IgD-negative memory B cell (primary cell): Measurements from ENCODE around the gene CFAP100. TPM values are rescaled to one million over a fixed set of nuclear protein-coding genes. Genes with fewer than 3 reads are reported as not detected.

Source experiments
- H3K27ac Mint-ChIP-seq, 3 donors: one replicate each; pipeline ENCODE4 v1.8.0; 2020 to 2022; ENCODE audit warnings: mild to moderate bottlenecking in 3 of 3, mixed read lengths in 3 of 3, moderate library complexity in 1 of 3
- H3K27me3 Mint-ChIP-seq: one replicate; pipeline ENCODE4 v1.8.0; 2021; ENCODE audit warnings: mixed read lengths
- H3K36me3 Mint-ChIP-seq: one replicate; pipeline ENCODE4 v1.8.0; 2020; ENCODE audit warnings: mild to moderate bottlenecking, mixed read lengths
- H3K4me1 Mint-ChIP-seq, 3 donors: one replicate each; pipeline ENCODE4 v1.8.0; 2020 to 2022; ENCODE audit warnings: mixed read lengths in 3 of 3, mild to moderate bottlenecking in 1 of 3
- H3K4me3 Mint-ChIP-seq, 4 donors: one replicate each; pipeline ENCODE4 v1.8.0; 2020 to 2022; ENCODE audit warnings: mild to moderate bottlenecking in 4 of 4, mixed read lengths in 4 of 4, moderate library complexity in 3 of 4
- H3K9me3 Mint-ChIP-seq, 3 donors: one replicate each; pipeline ENCODE4 v1.8.0; 2020 to 2021; ENCODE audit warnings: mixed read lengths in 3 of 3, mild to moderate bottlenecking in 1 of 3
- polyA plus RNA-seq: library from polyadenylated mRNA; unstranded; fragments of 300-500 nt; fragmentation: Illumina TruSeq; gene quantifications from one replicate; pipeline ENCODE4 v1.2.3, GENCODE V29; 2021

Gene CFAP100
- polyA plus RNA-seq, 1 donor from 2014 or later: not detected

DNA sequence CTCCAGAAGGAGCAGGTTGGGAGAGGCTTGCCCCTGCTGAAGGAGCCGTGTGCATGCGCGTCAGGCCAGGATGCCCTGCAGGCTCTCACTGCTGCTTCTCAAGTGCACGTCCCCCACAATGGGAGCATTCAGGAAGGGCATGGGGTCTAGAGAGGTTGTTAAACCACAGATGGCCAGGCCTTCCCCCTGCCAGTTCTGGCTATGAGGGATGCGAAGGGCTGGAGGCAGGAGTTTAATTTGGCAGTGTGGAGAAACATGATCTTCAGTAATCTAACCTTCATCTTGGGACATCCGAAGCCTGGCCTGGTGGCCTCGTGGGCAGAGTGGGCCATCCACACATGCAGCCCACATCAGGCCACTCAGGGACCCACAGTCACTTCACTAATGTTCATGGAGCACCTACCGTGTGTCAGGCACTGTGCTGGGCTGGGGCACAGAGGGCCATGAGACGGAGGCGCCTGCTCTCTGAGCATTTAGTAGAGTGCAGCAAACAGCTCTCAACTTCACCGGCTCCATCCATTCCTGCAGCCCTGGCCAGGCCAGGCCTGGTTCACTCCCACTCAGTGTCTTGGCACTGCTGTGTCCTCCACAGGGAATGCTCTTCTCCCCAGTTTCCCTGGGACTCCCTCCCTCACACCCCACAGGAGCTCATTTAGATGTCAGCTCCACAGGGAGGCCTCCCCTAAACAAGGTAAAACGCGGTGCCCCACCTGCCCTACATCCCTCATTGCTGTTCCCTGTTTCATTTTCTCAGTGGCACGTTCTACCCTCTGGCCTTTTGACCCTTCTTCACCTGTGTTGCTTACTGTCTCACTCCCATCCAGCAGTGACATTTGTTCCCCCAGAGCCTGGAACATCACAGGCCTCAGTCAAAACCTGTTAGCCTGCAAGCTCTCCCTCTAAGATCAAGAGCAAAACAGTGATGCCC is 4.0 kb downstream of the CFAP100 start:
- Mint-ChIP-seq H3K36me3 (no peaks in the 10 kb centered on the region), H3K4me1 (peaks cover 0 to 3% (median 1%) of the 10 kb centered on the region in 3 donors), H3K4me3 (no peak overlapping the region), H3K9me3 (peaks cover 0 to 12% (median 12%) of the 10 kb centered on the region in 3 donors), H3K27me3 (peaks cover 12% of the 10 kb centered on the region), H3K27ac (no peak overlapping the region)

- Mint-ChIP-seq H3K4me1 (peaks cover 0 to 3% (median 1%) of the 10 kb centered on the region in 3 donors), H3K9me3 (peaks cover 0 to 12% (median 12%) of the 10 kb centered on the region in 3 donors), H3K4me3 (no peak overlapping the region), H3K27ac (no peak overlapping the region), H3K36me3 (no peaks in the 10 kb centered on the region), H3K27me3 (peaks cover 12% of the 10 kb centered on the region)
Observed at GRCh38 chr3:126399351-126399735, 4.6 kb downstream of the CFAP100 start.

DNA sequence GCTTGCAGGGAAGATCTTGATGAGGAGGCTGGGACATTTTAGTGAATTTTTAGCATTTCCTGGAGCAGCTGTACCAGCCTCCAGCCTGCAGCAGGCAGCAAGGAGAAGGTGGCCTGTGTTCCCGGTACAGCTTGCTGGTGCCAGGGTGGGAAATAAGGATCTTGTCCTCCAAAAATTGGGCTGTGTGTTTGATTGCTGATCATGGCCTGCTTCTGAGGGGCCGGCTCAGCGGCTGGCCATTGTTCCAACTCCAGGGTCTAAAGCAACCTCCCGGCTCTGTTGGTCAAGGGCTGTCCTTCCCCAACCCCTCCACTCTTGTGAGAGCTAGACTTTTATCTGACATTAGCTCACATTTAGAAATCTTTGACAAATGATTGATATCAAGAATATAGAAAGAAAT is 5.0 kb downstream of the CFAP100 start:
- no peak overlapping the region for H3K4me3 Mint-ChIP-seq
- no peak overlapping the region for H3K27ac Mint-ChIP-seq
- peaks cover 0 to 12% (median 12%) of the 10 kb centered on the region in 3 donors for H3K9me3 Mint-ChIP-seq
- peaks cover 11% of the 10 kb centered on the region for H3K27me3 Mint-ChIP-seq
- peaks cover 0 to 3% (median 1%) of the 10 kb centered on the region in 3 donors for H3K4me1 Mint-ChIP-seq
- H3K36me3 Mint-ChIP-seq: no peaks in the 10 kb centered on the region

DNA sequence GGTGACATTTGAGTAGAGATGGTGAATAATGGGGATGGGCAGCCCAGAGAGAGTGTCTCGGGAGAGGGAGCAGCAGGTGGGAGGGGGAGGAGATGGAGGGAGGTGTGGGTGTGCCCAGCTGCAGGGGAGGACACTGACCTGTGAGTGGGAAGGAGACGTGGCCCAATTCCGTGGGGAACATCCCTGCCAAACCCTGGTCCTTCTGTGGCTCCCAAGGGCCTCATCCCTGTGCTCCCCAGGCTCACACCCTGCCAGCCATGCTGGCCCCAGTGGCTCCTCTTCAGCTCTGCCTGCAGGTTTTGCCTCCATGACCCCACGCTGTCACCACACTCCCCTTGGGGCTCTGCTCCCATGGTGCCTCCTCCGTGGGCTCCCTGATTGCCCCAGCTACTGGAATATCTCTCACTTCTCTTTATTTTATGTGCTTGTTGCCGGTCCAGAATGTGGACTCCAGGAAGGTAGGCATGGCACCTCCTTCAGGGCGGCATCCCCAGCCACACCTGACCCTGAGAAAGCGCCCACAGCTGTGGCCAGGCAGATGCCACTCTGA is 7.0 kb downstream of the CFAP100 start:
- Mint-ChIP-seq H3K9me3 (peaks cover 0 to 12% (median 12%) of the 10 kb centered on the region in 3 donors), H3K27ac (no peak overlapping the region), H3K4me1 (peaks cover 0 to 3% (median 1%) of the 10 kb centered on the region in 3 donors), H3K4me3 (no peak overlapping the region), H3K36me3 (no peaks in the 10 kb centered on the region), H3K27me3 (peaks cover 7% of the 10 kb centered on the region)

DNA sequence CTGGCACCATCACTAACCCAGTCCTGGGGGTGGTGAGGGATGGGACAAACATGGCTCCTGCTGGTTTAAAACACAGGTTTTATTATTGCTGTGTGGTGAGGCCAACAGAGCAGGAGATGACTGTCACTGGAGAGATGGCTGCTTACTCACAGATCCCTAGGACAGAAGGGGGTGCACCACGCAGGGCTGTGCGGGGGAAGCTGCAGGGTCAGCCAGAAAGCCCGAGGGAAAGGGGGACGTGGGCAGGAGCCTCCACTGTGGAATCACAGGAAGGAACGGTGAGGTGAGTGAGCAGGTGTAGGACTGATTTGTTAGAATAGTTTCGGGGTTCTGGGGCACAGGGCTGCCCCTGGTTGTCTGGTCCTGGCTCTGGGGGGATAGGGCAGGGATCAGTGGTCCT is 7.5 kb downstream of the CFAP100 start:
- H3K9me3 Mint-ChIP-seq: peaks cover 0 to 12% (median 12%) of the 10 kb centered on the region in 3 donors
- H3K27ac Mint-ChIP-seq: no peak overlapping the region
- no peak overlapping the region for H3K4me3 Mint-ChIP-seq
- H3K36me3 Mint-ChIP-seq: no peaks in the 10 kb centered on the region
- peaks cover 7% of the 10 kb centered on the region for H3K27me3 Mint-ChIP-seq
- H3K4me1 Mint-ChIP-seq: peaks cover 0 to 3% (median 1%) of the 10 kb centered on the region in 3 donors

DNA sequence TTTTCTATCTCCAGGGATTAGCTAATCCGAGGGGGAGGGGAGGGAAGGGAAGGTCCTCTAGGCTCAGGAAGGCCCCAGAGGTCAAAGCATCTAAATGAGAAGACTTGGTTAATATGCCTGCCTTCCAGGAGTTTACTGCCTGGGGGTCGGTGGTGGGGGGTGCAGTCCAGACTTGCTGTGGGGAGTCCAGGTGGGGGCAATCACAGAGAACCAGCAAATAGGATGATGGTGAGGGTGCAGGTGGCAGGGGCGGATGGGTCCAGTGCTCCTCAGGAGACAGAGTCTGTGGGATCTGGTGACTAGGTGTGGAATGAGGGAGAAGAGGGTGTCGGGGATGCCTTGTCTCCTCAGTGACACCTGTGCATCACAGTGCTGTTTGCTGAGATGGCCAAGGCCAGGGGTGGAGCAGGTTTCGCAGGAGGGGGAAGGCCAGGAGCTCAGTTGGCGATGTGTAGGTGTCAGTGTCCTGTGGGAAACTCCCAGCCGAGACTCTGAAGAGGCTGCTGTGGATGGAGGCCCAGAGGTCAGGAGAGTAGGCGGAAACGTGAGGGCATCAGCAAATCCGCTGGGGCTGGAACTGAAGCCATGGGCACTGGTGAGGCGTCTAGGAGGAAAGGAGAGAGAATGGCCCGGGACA is 8.1 kb downstream of the CFAP100 start:
- Mint-ChIP-seq H3K36me3 (peaks cover 2% of the 10 kb centered on the region), H3K9me3 (peaks cover 0 to 12% (median 9%) of the 10 kb centered on the region in 3 donors), H3K27ac (peak overlapping the region in 1 of 3 donors; percentile 4), H3K4me1 (peaks cover 0 to 3% (median 1%) of the 10 kb centered on the region in 3 donors), H3K4me3 (no peak overlapping the region), H3K27me3 (peaks cover 7% of the 10 kb centered on the region)

DNA sequence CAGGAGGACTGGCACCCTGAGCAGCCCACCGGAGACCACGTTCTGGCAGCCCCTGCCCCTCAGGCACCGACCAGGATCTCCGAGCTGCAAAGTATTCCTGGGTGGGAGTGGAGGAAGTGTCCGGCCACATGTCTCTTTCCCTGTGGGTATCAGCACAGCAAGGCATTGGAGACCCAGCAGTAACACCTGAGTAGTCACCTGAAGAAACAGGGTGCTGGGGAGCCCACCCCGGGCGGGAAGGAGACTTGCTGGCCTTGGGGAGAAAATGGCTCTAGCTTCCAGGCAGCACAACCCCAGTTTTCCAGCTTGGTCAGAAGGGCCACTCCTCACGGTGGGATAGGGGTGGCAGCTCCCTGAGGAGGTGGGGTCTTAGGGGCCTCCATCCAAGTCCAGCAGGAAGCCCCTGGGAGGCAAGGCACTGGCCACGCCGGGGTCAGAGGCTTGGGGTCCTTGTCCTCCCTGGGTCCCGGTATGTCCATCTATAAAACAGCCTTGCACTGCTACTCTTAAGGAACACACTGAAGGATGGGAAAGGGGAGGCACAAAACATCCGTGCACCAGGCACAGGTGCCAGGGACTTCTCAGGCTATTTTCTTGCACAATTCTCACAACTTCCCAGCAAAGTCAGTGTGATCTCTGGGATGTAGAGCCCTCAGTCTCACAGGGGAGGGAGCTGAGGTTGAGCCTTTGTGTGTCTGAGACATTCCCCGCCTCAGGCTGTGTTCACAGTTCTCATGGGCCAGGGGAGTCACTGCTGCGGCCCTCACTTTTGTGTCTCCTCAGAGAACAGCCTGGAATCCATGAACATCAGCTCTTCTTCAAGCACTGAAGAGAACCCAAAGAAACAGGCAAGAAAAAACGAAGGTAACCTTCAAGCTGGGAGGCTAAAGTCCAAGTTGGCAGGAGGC is 11.9 kb downstream of the CFAP100 start:
- peaks cover 22% of the 10 kb centered on the region for H3K27me3 Mint-ChIP-seq
- peaks cover 0 to 1% (median 0%) of the 10 kb centered on the region in 3 donors for H3K4me1 Mint-ChIP-seq
- H3K4me3 Mint-ChIP-seq: no peak overlapping the region
- no peaks in the 10 kb centered on the region for H3K9me3 Mint-ChIP-seq
- peaks cover 2% of the 10 kb centered on the region for H3K36me3 Mint-ChIP-seq
- H3K27ac Mint-ChIP-seq: no peak overlapping the region

DNA sequence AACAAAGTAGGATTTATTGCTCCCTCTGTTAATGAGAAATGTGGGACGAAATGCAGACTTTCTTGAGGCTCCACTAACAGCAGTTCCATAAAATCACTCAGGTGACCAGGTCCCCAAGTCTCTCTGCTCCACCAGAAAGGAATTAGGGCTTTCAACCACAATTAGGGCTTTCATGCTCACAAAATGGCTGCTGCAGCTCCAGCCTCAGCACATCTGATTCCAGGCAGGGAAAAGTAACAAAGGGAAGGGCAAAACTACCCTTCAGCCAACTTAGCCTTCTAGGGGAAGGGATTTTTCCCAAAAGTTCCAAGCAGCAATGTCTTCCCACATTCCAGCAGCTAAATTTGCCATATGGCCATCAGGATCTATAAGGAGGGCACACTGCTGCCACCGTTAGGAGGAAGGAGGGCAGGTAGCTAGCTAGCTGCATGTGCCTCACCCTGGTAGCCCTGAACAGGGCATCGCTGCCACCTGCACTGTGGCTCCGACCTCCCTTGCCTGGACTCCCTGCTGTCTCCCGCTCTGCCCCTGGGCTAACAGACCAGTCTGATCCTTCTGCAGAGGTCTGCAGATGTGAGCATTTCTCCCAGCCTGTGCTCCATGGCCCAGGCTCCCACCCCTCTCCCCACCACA is 12.8 kb downstream of the CFAP100 start:
- no peak overlapping the region for H3K4me3 Mint-ChIP-seq
- peaks cover 2% of the 10 kb centered on the region for H3K36me3 Mint-ChIP-seq
- peaks cover 0 to 1% (median 0%) of the 10 kb centered on the region in 3 donors for H3K4me1 Mint-ChIP-seq
- no peak overlapping the region for H3K27ac Mint-ChIP-seq
- H3K27me3 Mint-ChIP-seq: peaks cover 23% of the 10 kb centered on the region
- no peaks in the 10 kb centered on the region for H3K9me3 Mint-ChIP-seq

GRCh38 chr3:126408099-126408498 is 13.4 kb downstream of the CFAP100 start:
- Mint-ChIP-seq H3K27me3 (peaks cover 21% of the 10 kb centered on the region), H3K36me3 (peaks cover 2% of the 10 kb centered on the region), H3K4me3 (peak overlapping the region in 1 of 4 donors; percentile 48), H3K27ac (no peak overlapping the region), H3K9me3 (no peaks in the 10 kb centered on the region), H3K4me1 (no peaks in the 10 kb centered on the region)

DNA sequence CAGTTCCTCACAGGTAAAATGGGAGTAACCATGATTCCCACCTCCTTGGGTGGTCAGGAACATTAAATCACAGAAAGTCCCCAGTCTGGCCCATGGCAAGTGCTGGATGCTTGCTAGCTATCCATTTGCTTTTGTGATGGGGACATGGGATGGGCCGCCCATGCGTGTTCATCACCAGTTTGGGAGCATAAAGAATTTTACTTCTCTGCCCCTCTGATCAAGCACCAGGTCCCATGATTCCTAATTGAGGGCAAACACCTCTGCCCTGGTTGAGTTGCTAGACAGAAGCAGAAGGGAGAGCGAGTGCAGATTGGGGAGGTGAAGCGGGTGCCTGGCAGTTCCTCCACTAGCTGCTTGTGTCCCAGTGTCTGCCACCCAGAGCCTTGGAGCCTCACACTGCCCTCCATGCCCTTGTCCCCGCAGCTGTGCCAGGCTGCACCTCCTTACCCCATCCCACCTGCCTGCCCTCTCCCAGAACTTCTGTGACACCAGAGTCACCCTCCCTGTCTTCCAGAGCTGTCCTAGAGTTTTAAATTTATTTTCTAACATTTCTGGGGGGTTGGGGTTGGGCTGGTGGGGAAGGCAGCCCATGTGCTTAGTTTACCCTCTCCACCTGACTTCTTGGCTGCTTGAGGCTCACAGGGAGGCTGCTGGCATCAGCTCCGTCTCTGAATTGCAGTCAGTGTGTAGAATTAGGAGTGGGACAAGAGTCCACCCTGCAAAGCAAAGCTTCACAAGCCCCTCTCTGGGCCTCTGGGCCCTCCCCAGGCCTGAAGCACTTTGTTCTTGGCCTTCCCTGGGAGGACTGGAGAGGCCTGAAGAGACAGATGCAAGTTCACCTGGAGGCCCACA is 18.4 kb downstream of the CFAP100 start:
- H3K4me3 Mint-ChIP-seq: no peak overlapping the region
- H3K27me3 Mint-ChIP-seq: peaks cover 27% of the 10 kb centered on the region
- peaks cover 2% of the 10 kb centered on the region for H3K36me3 Mint-ChIP-seq
- no peaks in the 10 kb centered on the region for H3K9me3 Mint-ChIP-seq
- no peak overlapping the region for H3K27ac Mint-ChIP-seq
- H3K4me1 Mint-ChIP-seq: no peaks in the 10 kb centered on the region

DNA sequence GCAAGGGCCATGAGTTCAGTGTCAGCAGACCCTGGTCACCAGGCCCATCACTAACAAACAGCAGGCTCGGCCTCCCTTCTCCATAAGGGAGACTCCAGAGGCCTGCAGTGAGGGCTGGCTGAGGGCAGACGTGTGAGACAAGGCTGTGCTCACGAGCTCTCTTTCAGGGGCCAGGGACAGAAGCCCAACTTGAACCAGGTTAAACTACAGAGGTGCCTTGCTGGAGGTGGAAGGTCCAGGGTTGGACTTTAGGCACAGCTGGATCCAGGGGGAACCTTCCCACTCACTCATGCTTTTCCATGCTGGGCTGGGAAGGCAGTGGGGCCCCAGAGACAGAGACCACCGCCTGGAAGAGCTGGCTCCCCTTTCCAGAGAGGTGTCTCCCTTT is 19.0 kb downstream of the CFAP100 start:
- Mint-ChIP-seq H3K27me3 (peaks cover 23% of the 10 kb centered on the region), H3K4me3 (no peak overlapping the region), H3K9me3 (no peaks in the 10 kb centered on the region), H3K4me1 (no peaks in the 10 kb centered on the region), H3K27ac (no peak overlapping the region), H3K36me3 (peaks cover 2% of the 10 kb centered on the region)

- H3K27ac Mint-ChIP-seq: no peak overlapping the region
- no peaks in the 10 kb centered on the region for H3K9me3 Mint-ChIP-seq
- no peak overlapping the region for H3K4me3 Mint-ChIP-seq
- H3K4me1 Mint-ChIP-seq: no peaks in the 10 kb centered on the region
- H3K27me3 Mint-ChIP-seq: peaks cover 21% of the 10 kb centered on the region
- peaks cover 2% of the 10 kb centered on the region for H3K36me3 Mint-ChIP-seq
Observed at GRCh38 chr3:126414406-126414805, 19.7 kb downstream of the CFAP100 start.

DNA sequence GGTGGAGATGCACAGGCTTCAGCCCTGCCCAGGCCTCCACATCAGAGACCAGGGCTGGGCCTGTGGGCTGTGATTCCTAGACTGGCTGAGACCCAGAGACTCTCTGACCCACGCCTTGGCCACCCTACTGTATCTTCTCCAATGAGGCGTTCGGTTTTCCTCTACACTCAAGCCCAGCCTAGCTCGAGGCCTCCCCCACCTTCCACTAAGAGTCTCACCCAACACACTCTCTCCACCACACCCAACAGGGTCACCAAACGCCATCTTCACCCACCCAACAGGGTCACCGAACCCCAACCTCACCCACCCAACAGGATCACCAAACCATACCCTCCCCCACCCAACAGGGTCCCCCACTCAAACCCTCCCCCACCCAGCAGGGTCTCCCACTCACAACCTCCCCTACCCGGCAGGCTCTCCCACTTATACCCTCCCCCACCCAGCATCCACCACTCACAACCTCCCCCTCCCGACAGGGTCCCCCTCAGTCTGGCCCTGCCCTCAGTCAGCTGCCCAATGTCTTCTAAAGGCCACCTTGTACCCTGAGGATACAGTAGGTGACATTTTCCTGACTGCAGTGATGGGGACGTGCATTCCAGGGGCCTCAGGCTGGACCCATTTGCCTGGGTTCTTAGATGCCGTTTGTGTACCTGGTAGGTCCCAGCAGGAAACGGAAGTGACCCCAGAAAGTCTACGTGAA is 20.4 kb downstream of the CFAP100 start:
- H3K4me3 Mint-ChIP-seq: no peak overlapping the region
- H3K36me3 Mint-ChIP-seq: peaks cover 2% of the 10 kb centered on the region
- H3K27ac Mint-ChIP-seq: no peak overlapping the region
- H3K27me3 Mint-ChIP-seq: peaks cover 21% of the 10 kb centered on the region
- H3K4me1 Mint-ChIP-seq: no peaks in the 10 kb centered on the region
- no peaks in the 10 kb centered on the region for H3K9me3 Mint-ChIP-seq
